ENCODE measurements around the gene DNAJC11. TPM values are rescaled to one million over a fixed set of nuclear protein-coding genes. Genes with fewer than 3 reads are reported as not detected.
"Not testable (repeated sequence)": the region's sequence is repeated elsewhere in the genome, so short reads cannot be mapped to it uniquely, and the experiment has no call there.

Gene DNAJC11
- polyA plus RNA-seq, 4 donors, result 31.1 to 73.4 (median 61.8) TPM

GRCh38 chr1:6700853-6701436, 671 bp downstream of the DNAJC11 start:
- no peak for DNase-seq (ENCODE audit: low read depth in 4 of 4, low spot score in 3 of 4)

- DNase-seq (ENCODE audit: low read depth in 4 of 4, low spot score in 3 of 4), result not testable (repeated sequence)
Observed at GRCh38 chr1:6699915-6700314, 1.7 kb downstream of the DNAJC11 start.

DNA sequence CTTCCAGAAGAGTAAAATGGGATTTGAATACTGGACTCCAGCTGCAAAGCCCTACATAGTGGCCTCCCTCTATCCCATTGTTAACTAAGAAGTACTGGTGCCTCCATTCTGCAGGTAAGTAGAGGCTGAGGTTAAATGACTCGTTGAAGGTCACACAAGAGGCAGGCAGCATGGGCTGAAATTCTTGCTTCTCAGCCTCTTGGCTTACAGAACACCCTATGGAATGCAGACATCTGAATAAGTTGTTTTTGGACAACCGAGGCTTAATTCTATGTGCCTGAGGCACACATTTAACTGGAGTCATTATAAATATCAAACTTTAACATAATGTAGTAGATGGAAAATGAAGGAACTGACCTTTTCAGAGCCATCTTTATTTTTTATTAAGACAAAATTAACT, 5.7 kb downstream of the DNAJC11 start:
- no peak for DNase-seq (ENCODE audit: low read depth in 4 of 4, low spot score in 3 of 4)

DNA sequence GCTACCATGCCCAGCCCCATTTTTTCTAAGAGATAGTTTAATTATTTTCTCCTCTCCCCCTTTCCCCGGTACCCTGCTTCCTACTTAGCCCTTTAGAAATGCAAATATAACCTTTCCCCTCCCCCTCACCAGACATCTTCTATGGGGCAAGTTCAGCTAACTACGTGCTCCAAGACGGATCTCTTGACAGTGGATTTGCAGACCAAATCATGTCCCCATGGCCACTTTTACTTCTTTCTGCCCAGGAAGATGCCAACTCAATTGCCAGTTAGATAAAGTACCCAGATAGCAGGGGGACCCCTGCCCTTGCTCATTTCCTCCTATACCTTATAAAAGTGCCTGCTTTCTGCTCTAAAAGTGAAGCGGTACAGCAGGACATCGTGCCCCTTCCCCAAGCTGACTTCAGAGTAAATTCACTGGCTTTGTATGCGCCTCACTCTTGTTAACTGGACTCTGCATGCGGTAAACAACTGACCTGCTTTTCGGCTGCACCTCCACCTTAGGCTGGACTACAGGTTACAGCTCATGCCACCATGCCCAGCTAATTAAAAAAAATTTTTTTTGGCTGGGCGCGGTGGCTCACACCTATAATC, 7.4 kb downstream of the DNAJC11 start:
- no peak for DNase-seq (ENCODE audit: low read depth in 4 of 4, low spot score in 3 of 4)

GRCh38 chr1:6692956-6693355, 8.7 kb downstream of the DNAJC11 start:
- DNase-seq (ENCODE audit: low read depth in 4 of 4, low spot score in 3 of 4), result no peak

DNA sequence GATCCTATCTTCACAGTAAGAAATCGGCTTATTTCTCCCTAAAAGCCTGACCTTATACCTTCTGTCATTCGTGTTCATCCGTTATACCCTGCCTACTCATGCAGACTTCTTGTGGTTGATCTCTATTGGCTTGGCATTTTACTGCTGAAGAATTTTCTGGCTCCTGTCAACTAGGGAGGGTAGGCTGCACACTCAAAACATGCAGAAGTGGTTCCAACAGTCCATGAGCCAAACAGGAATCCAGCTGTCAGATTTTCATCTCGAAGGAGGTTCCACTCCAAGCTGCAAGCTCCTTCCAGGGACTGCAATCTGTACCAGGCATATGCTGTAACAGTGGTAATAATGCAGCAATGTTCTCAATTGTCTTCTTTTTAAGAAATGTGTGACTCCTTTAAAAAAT, 10.1 kb downstream of the DNAJC11 start:
- DNase-seq (ENCODE audit: low read depth in 4 of 4, low spot score in 3 of 4), result no peak

DNA sequence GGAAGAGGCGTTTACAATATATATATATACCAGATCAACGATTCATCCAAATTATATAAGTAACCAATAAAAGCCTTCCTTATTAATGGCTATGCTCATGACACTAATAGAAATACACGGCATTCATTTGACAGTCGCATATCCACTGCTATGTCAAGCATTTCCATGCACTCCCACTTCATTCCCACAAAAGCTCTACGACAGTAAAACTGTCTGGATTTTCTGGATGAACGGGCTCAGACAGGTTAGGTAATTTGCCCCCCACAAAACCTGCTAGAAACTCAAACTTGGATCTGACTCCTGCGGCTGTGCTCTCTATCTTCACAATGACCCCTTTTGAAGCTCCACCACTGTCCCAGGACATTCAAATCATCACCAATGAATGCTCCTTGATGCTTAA, 11.4 kb downstream of the DNAJC11 start:
- DNase-seq (ENCODE audit: low read depth in 4 of 4, low spot score in 3 of 4), result no peak

- no peak for DNase-seq (ENCODE audit: low read depth in 4 of 4, low spot score in 3 of 4)
Observed at GRCh38 chr1:6688757-6689156, 12.9 kb downstream of the DNAJC11 start.

- DNase-seq (ENCODE audit: low read depth in 4 of 4, low spot score in 3 of 4), result no peak
Observed at GRCh38 chr1:6688001-6688400, 13.6 kb downstream of the DNAJC11 start.

DNA sequence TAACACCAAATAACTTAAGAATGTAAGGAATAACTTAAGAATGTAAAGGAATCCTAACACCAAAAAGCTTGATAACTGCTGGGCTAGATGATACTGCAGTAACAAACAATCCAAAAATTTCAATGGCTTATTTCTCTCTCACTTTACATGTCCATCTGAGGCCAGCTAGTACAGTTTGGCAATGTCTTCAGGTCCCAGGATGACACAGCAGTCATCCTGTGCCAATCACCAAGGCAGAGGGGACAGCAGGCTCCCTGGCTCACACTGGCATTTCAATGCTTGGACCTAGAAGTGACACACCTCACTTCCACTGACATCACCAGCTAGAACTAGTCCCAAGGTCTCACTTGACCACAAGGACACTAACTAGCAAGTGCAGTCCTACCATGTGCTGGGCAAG, 15.3 kb downstream of the DNAJC11 start:
- no peak for DNase-seq (ENCODE audit: low read depth in 4 of 4, low spot score in 3 of 4)

- no peak for DNase-seq (ENCODE audit: low read depth in 4 of 4, low spot score in 3 of 4)
Observed at GRCh38 chr1:6685381-6685780, 16.2 kb downstream of the DNAJC11 start.

GRCh38 chr1:6683434-6683833, 18.2 kb downstream of the DNAJC11 start:
- no peak for DNase-seq (ENCODE audit: low read depth in 4 of 4, low spot score in 3 of 4)

- DNase-seq (ENCODE audit: low read depth in 4 of 4, low spot score in 3 of 4), result no peak
Observed at GRCh38 chr1:6675941-6676340, 25.7 kb downstream of the DNAJC11 start.

- DNase-seq (ENCODE audit: low read depth in 4 of 4, low spot score in 3 of 4), result no peak
Observed at GRCh38 chr1:6674771-6675170, 26.8 kb downstream of the DNAJC11 start.

DNA sequence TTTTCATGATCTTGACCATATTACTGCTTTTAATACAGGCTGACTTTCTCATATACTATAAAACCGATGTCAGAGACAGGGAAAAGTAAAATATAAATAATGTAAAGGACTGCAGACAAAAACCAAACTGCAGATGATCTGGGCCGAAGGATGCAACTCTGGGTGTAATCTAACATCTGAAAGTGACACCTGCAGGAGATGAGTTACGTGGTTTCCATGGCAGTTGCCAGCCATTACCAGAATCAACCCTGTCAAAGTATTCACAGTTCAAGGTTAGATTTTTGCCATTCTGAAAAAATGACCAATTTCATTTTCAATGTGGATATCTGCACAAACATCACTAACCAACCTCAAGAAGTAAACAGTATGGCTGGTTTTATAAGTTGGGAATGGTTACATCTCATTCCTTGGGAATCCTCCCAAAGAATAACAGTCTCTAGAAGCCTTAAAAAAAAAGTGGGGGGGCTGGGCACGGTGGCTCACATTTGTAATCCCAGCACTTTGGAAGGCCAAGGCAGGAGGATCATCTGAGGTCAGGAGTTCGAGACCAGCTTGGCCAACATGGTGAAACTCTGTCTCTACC, 27.7 kb downstream of the DNAJC11 start:
- no peak for DNase-seq (ENCODE audit: low read depth in 4 of 4, low spot score in 3 of 4)

GRCh38 chr1:6672558-6672957, 29.1 kb downstream of the DNAJC11 start:
- no peak for DNase-seq (ENCODE audit: low read depth in 4 of 4, low spot score in 3 of 4)

DNA sequence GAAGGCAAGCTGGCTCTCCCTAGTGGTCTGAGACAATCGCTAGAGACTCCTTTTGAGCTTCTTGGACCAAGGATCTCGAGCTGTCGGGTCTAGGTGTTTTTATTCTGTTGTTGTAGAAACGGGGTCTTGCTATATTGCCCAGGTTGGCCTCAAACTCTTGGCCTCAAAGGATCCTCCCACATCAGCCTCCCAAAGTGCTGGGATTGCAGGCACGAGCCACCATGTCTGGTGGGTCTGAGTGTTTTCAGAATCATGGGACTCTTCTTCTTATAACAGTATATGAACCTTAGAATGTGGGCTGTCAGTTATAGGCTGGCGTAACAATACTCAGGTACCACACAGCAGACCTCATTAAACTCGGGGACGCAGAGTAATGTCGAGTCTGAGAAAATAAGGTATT, 33.1 kb downstream of the DNAJC11 start:
- DNase-seq (ENCODE audit: low read depth in 4 of 4, low spot score in 3 of 4), result no peak

DNA sequence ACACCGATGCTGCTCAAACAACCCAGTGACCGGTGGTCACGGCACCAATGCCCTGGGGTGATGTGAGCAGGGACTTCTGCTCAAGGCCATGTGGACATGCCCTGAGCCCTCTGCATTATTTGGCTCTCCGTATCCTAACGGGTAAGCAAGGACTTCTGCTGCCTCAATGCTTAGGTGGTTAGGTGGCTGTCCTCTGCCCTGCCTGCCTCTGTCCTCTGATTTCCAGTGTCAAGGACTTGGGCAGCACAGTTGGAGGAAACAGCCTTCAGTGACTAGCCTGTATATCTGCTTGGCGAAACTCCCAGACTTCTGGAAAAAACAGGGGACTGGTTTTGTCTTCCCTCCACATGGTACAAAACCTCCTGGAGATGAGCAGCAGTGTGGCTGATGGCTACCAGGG, 34.5 kb downstream of the DNAJC11 start:
- no peak for DNase-seq (ENCODE audit: low read depth in 4 of 4, low spot score in 3 of 4)

- no peak for DNase-seq (ENCODE audit: low read depth in 4 of 4, low spot score in 3 of 4)
Observed at GRCh38 chr1:6666696-6667095, 34.9 kb downstream of the DNAJC11 start.

DNA sequence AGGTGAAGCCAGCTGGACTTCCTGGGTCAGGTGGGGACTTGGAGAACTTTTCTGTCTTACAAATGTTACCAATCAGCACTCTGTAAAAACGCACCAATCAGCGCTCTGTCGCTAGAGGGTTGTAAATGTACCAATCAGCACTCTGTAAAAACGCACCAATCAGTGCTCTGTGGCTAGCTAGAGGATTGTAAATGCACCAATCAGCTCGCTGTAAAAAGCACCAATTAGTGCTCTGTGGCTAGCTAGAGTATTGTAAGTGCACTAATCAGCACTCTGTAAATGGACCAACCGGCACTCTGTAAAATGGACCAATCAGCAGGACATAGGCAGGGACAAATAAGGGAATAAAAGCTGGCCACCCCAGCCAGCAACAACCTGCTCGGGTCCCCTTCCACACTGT, 39.1 kb downstream of the DNAJC11 start:
- DNase-seq (ENCODE audit: low read depth in 4 of 4, low spot score in 3 of 4), result not testable (repeated sequence)

DNA sequence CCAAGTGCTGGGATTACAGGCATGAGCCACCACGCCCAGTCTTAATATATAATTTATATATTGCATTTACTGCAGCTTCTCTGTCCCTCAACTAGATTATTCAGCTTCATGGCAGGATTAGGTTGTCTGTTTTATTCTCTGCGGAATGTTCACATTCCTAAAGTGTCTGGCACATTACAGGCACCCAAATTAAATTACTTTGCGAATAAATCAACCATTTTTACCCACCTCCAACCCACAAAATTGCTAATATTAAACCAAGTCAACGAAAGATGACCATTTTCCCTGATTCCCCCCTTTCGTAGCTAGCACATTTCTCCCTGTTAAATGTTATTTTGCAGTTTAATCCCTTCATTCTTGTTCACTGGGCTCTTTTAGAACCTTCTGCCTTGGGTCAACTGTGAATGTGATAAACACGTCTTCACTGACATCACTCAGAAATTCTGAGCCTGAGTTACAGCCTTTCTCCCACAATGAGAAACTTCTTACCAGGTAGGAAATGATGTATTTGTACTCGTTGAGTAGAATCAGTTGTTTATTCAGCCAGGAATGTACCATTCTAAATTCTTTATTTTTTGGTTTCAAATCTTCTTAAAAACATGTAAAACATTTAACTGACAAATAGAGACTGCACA, 41.1 kb downstream of the DNAJC11 start:
- DNase-seq (ENCODE audit: low read depth in 4 of 4, low spot score in 3 of 4), result no peak
